Measurements from ENCODE around the gene DAP. TPM values are rescaled to one million over a fixed set of nuclear protein-coding genes. Genes with fewer than 3 reads are reported as not detected.

The DAP gene
- total and polyA plus RNA-seq, 2 of the 4 experiments (the other 2 are of a cell fraction) = 49.6 to 189 TPM

- TF ChIP-seq FOS (IDR thresholded peaks at IDR 0.05; ENCODE audit: low read depth, low read length) = no peak
Measured at GRCh38 chr5:10707198-10708142, 53.6 kb downstream of the DAP start (continued).

GRCh38 chr5:10706326-10706725 lies 54.7 kb downstream of the DAP start:
- no peak overlapping the region for H3K4me3 ChIP-seq (ENCODE audit: insufficient read depth, low read depth, low read length)
- H3K4me2 ChIP-seq (ENCODE audit: low read depth, low read length) = no peak overlapping the region
- peak overlapping the region; percentile 65; the same call in 1 of the 2 replicates for H2BK120ac ChIP-seq (ENCODE audit: low read depth, low read length)
- H3K18ac ChIP-seq (ENCODE audit: low read depth, low read length) = no peak overlapping the region
- peaks cover 41 to 95% of the 10 kb centered on the region in 2 experiments for H3K79me1 ChIP-seq (ENCODE audit: low read depth in 1 of 2, low read length in 2 of 2)
- peaks cover 30% of the 10 kb centered on the region for H4K20me1 ChIP-seq (ENCODE audit: insufficient read depth, low read length)
- H2AK9ac ChIP-seq (replicated peaks; ENCODE audit: low read depth, low read length, poor library complexity) = no peak overlapping the region
- H3K4ac ChIP-seq (ENCODE audit: low read depth, low read length) = no peak overlapping the region
- ATAC-seq (ENCODE audit: low read depth) = no peak
- no peaks in the 10 kb centered on the region for H3K9me3 ChIP-seq (ENCODE audit: control insufficient read depth, insufficient read depth, low read length)
- H3K36me3 ChIP-seq (ENCODE audit: control insufficient read depth, insufficient read depth, low read length) = peaks cover 16% of the 10 kb centered on the region
- H2BK20ac ChIP-seq (ENCODE audit: low read depth, low read length) = no peak overlapping the region
- H3K27ac ChIP-seq (ENCODE audit: insufficient read depth, low read length) = no peak overlapping the region
- peak overlapping the region; percentile 31; the same call in 1 of the 2 replicates for H2AK5ac ChIP-seq (ENCODE audit: low read depth, low read length)
- H3K9me1 ChIP-seq (ENCODE audit: insufficient read depth, low read length) = peaks cover 65% of the 10 kb centered on the region
- H3K27me3 ChIP-seq (ENCODE audit: control insufficient read depth, insufficient read depth, low read length) = no peaks in the 10 kb centered on the region
- intact Hi-C loops (cut with micrococcal nuclease) (no loop called here), dilution Hi-C loops (cut with HindIII; ENCODE audit: low sequenced_read_pairs, unreplicated experiment) (no loop called here), in situ Hi-C loops (cut with MboI; ENCODE audit: low sequenced_read_pairs) (loop anchor here (10.0 kb wide), 1 partner anchor 128 kb away; no protein-coding TSS in a partner anchor)
- POLR2A ChIA-PET (ENCODE audit: unreplicated experiment) = no interaction called here
- 100% methylated on average over 1 of the region's 4 CpGs; no CpG with 5 or more reads in 1 of the 2 experiments for WGBS, 2 experiments (ENCODE audit: extremely low coverage in 2 of 2, insufficient read length in 1 of 2)
- no peak overlapping the region for H2AFZ ChIP-seq (replicated peaks; ENCODE audit: low read length, poor library complexity)
- H4K5ac ChIP-seq (ENCODE audit: low read depth, low read length) = no peak overlapping the region
- no peak overlapping the region for H4K91ac ChIP-seq (ENCODE audit: insufficient read depth, low read depth, low read length)
- no peak for TF ChIP-seq SMC3 (IDR thresholded peaks at IDR 0.05; ENCODE audit: low read depth, low read length)
- TF ChIP-seq RCOR1 (IDR thresholded peaks at IDR 0.05; ENCODE audit: insufficient replicate concordance, low read length) = no peak
- TF ChIP-seq, protein P1, sequence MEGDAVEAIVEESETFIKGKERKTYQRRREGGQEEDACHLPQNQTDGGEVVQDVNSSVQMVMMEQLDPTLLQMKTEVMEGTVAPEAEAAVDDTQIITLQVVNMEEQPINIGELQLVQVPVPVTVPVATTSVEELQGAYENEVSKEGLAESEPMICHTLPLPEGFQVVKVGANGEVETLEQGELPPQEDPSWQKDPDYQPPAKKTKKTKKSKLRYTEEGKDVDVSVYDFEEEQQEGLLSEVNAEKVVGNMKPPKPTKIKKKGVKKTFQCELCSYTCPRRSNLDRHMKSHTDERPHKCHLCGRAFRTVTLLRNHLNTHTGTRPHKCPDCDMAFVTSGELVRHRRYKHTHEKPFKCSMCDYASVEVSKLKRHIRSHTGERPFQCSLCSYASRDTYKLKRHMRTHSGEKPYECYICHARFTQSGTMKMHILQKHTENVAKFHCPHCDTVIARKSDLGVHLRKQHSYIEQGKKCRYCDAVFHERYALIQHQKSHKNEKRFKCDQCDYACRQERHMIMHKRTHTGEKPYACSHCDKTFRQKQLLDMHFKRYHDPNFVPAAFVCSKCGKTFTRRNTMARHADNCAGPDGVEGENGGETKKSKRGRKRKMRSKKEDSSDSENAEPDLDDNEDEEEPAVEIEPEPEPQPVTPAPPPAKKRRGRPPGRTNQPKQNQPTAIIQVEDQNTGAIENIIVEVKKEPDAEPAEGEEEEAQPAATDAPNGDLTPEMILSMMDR (conservative IDR thresholded peaks at IDR 0.05; ENCODE audit: low read depth, low read length) = no peak
- no peak for TF ChIP-seq MXI1 (IDR thresholded peaks at IDR 0.05; ENCODE audit: borderline replicate concordance, low read depth, low read length)
- TF ChIP-seq NFE2L2 (IDR thresholded peaks at IDR 0.05; ENCODE audit: low read depth, low read length) = no peak
- no peak for TF ChIP-seq POLR2A (IDR thresholded peaks at IDR 0.05; ENCODE audit: low read depth, low read length)
- no peak for TF ChIP-seq CHD1 (IDR thresholded peaks at IDR 0.05; ENCODE audit: low read depth, low read length)
- no peak for TF ChIP-seq RFX5 (IDR thresholded peaks at IDR 0.05; ENCODE audit: low read depth, low read length)
- TF ChIP-seq RAD21 (IDR thresholded peaks at IDR 0.05; ENCODE audit: low read length) = no peak
- TF ChIP-seq MAFK (IDR thresholded peaks at IDR 0.05; ENCODE audit: low read depth, low read length) = no peak
- TF ChIP-seq FOS (IDR thresholded peaks at IDR 0.05; ENCODE audit: low read depth, low read length) = no peak
- TF ChIP-seq, protein P2, sequence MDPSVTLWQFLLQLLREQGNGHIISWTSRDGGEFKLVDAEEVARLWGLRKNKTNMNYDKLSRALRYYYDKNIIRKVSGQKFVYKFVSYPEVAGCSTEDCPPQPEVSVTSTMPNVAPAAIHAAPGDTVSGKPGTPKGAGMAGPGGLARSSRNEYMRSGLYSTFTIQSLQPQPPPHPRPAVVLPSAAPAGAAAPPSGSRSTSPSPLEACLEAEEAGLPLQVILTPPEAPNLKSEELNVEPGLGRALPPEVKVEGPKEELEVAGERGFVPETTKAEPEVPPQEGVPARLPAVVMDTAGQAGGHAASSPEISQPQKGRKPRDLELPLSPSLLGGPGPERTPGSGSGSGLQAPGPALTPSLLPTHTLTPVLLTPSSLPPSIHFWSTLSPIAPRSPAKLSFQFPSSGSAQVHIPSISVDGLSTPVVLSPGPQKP (IDR thresholded peaks at IDR 0.05; ENCODE audit: borderline replicate concordance, low read depth, low read length) = no peak
- TF ChIP-seq MAZ (IDR thresholded peaks at IDR 0.05; ENCODE audit: borderline replicate concordance, low read depth, low read length) = no peak
- H4K8ac ChIP-seq (ENCODE audit: low read depth in 2 of 2, low read length in 2 of 2) = no peak overlapping the region
- peaks cover 39% of the 10 kb centered on the region for H3K4me1 ChIP-seq (ENCODE audit: control insufficient read depth, insufficient read depth, low read length)
- H3K9ac ChIP-seq (ENCODE audit: low read depth, low read length) = no peak overlapping the region
- no peak for DNase-seq
- H2BK5ac ChIP-seq (ENCODE audit: low read depth, low read length, poor library complexity, severe bottlenecking) = no peak overlapping the region
- CTCF ChIA-PET = interaction anchor here (1.1 to 1.3 kb wide), 2 partner anchors 11 to 19 kb away, joined by 3 read pairs; no protein-coding TSS in a partner anchor
- no peak overlapping the region for H3K56ac ChIP-seq (ENCODE audit: extremely low read depth, insufficient read depth, low read length)
- no peak overlapping the region for H3K14ac ChIP-seq (replicated peaks; ENCODE audit: low read depth, low read length)
- no peak overlapping the region; the same call in 1 of the 2 replicates for H3K23ac ChIP-seq (ENCODE audit: low read depth, low read length)
- BruUV-seq (replicated peaks) = no TSS peak
- H2BK15ac ChIP-seq (ENCODE audit: low read depth, low read length) = no peak overlapping the region
